ENCODE data around the gene GALNT7.

The GALNT7 gene

DNA sequence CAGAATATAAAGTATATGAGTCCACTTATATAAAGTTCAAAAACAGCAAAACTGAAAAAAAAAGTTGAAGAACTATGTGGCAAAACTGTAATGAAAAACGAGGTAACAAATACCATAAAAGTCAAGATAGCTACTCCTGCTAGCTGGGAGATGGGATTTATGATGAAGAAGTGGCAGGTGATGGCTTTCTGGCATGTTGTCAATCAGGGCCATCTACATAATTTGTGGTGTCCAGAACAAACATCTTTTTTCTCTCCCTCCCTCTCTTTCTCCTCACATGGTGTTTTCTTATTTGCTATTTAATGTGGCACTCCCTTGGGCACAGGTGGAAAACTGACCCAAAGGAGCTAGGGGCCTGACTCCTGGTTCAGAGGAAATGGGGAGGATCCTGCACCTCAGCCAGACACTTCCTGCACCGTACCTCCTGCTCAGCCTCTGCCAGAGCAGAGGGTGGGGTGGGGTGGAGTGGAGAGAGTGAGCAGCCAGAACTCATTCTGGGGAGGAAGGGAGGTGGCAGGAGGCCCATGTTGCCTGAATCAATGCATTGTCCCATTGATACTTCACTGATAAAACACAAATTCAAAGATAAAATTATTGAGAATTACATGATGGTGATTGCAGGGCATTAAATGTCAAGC lies 196.9 kb downstream of the GALNT7 start:
- DNase-seq = no peak

DNA sequence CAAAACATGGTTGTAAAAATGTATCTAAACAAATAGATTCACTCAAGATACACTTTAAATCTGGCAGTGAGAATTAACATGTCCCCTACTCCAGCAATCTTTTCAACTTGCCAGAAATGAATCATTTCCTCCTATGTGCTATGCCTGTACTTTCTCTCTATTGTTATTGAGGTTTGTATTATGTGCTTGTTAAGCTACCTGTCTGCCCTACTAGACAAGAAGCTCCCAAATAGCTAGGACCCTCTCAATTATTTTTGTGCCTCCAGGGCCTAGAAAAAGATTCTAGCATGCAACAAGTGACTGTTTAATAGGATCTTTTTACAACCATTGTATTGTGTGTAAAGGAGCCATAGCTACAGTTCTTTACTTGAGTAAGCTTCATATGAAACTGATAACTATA lies 198.7 kb downstream of the GALNT7 start:
- DNase-seq = no peak

DNA sequence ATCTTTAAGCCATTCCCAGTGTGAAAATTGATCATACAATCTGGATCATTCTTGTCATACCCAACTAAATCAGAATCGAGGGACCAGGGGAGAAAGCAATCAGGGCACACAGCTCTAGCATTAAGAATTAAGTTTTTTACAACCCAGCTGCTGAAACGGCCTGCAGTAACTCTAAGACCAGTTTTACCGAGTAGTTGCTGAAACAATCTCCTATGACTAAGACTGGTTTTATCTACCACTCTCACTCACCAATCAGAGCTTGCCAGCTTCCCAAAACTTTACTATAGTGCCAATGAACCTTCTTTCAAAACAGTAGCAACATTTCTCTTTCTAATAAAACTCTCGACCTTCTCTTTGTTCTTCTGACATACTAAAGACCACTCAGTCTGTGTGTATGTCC lies 199.3 kb downstream of the GALNT7 start:
- no peak for DNase-seq

DNA sequence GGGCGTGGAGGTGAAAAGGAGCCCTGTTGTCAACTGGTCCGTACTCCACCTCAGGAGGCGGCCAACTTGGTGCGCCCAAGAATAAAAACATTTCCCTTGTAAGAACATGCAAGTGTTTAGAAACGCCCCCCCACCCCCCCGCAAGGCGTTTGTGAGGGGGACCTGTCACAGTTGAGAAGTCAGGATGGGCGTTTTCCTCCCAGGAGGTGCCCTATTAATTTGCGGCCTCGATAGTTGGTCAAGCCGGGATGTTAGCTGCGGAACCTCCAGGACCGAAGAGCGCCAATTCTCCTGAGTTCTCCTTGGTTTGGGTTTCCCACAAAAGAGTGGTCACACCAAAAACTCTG lies 201.5 kb downstream of the GALNT7 start:
- DNase-seq = peak; percentile 42

DNA sequence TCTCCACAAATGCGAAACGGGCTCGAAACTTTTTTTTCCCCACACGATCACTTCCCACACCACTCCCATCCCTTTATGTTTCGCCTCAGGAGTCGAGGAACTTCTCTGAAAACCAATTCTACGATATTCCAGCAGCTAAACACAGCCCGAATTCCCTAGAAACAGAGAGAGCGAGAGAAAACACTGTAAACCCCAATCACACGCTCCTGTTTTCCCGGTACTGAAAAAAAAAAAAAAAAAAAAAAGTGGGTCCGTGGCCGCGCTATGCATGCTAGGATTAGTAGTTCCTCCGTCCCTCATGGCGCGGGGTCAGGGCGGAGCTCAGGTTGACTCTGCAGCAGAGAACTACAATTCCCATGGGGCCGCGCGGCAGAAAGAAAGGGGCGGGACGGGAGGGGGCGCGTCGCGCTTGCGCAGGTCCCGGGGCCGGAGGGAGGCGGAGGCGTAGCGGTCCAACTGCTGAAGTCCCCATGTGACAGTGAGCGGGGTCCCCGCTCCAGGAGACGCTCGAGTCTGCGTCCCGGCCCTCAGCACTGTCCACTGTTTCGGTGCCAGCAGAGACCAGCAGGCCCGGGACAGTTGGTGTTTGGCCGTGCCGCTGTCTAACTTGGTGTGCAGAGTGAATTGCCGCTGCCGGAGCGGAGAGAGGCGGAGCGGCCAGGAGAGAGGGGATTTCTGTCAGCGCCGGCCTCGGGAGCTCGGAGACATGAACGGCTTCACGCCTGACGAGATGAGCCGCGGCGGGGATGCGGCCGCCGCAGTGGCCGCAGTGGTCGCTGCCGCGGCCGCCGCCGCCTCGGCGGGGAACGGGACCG lies 202.1 kb downstream of the GALNT7 start, which contains the start of gene SAP30:
Gene SAP30 (plus strand): TSS at position 478 of the 815 bp plus-strand sequence. CDS start 229 bp downstream, at position 707.
- DNase-seq = peak; percentile 99

DNA sequence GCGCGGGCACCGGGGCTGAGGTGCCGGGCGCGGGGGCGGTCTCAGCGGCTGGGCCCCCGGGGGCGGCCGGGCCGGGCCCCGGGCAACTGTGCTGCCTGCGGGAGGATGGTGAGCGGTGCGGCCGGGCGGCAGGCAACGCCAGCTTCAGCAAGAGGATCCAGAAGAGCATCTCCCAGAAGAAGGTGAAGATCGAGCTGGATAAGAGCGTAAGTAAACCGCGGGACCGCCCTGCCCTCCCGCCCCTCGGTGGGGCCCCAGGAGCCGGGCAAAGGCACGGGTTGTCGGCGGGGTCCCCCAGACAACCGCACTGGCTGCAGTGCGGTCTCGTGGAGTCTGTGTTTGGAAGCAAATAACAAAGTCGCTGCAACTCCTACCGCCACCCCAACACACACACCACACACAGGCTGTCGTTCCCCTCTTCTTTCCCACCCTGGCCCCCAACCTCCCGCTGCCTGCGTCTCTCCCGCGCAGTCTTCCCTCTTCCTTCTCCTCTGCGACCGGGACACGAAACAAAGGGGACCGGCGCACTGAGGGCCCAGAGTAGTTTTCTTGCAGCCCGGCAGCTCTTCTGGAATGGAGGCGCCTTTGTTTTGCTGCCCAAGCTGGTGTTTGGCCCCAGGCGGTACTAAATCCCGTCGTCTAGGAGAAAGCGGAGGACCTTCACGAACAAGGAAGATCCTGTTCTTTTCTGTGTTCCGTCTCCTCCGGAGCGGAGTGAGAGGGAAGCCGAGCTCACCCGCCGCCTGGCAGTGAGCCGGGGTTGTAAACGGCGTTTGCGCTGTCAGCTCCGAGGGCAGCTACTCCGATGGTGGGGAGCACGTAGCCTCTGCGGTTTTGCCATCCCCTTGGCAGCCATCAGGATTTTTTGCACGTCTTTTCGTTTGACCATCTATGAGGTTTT lies 202.9 kb downstream of the GALNT7 start:
- DNase-seq = peak; percentile 71

All from suppressor macrophage treated with lipopolysaccharide for 4 hours (primary cell).